H1 (cell line): ENCODE measurements around the gene PARP16. TPM values are rescaled to one million over a fixed set of nuclear protein-coding genes. Genes with fewer than 3 reads are reported as not detected.

Source experiments
- MAX ChIP-seq: IDR thresholded peaks from 2 replicates; pipeline ENCODE4 v1.6.1; 2012; ENCODE audit warnings: inconsistent platforms
- polyA plus RNA-seq, 7 experiments: library from polyadenylated mRNA; depleted of rRNA in 3 of 7; stranded (reverse) in 5 of 7; unstranded in 2 of 7; fragments of >200 nt in 5 of 7; fragments of 200-250 nt in 2 of 7; gene quantifications; 1 replicate in 5 of 7; 2 replicates in 1 of 7; 4 replicates in 1 of 7; pipeline versions ENCODE4 v1.2.1 to v1.2.3, GENCODE V29; 2011 to 2013; ENCODE audit warnings: missing spikeins in 2 of 7, mixed read lengths in 2 of 7
- total RNA-seq: library from RNA; stranded (reverse); fragmentation: NEBNext Ultra II Directional; extraction: Animal tissue kit (Norgen Biotek cat#: 25700); gene quantifications from 2 replicates; pipeline ENCODE4 v1.2.1, GENCODE V29; 2021

PARP16 gene
- total and polyA plus RNA-seq, 2 of the 8 experiments (the other 6 are each of a cell fraction or from before 2014, with no cell fraction given): 3.7 to 5.0 TPM

GRCh38 chr15:65307978-65308377 lies 21.3 kb upstream of the PARP16 start (continued):
- no peak for TF ChIP-seq MAX
